ENCODE data around the gene LTBP1. TPM values are rescaled to one million over a fixed set of nuclear protein-coding genes. Genes with fewer than 3 reads are reported as not detected.

The LTBP1 gene
- total RNA-seq, 1 experiment from 2014 or later, result 28.5 TPM

DNA sequence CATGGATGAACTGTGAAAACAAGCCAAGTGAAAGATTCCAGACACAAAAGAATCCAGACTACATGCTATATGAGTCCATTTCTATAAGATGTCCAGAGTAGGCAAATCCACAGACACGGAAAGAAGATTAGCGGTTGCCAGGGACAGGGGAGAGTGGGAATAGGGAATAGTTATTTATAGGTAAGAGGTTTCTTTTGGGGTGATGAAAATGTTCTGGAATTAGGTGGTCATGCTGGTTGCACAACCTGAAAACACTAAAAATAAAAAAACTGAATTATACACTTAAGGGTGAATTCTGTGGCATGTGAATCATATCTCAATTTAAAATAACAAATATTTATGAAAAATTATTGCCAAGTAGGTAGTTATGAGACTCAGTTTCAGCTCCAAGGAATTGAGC is 168.4 kb downstream of the LTBP1 start:
- WGBS (ENCODE audit: extremely low coverage, insufficient read length, low lambda C conversion rate), result no CpG with 5 or more reads among the region's 2 CpGs

More for the DNA sequence above, 168.4 kb downstream of the LTBP1 start:
- Histone ChIP-seq H2AK5ac (ENCODE audit: insufficient read length, low read length) (no peak overlapping the region), H3K79me1 (ENCODE audit: insufficient read depth, low read depth, low read length, poor library complexity, severe bottlenecking) (no peaks in the 10 kb centered on the region), H2BK12ac (ENCODE audit: insufficient read length, low read depth, low read length) (no peak overlapping the region), H2BK20ac (ENCODE audit: low read depth, low read length, poor library complexity, severe bottlenecking) (no peak overlapping the region), H4K5ac (ENCODE audit: insufficient read length, low read depth, low read length) (no peak overlapping the region), H3K56ac (ENCODE audit: insufficient read length, low read depth, low read length) (no peak overlapping the region), H3K18ac (ENCODE audit: insufficient read length, low read depth, low read length) (no peak overlapping the region), H3K79me2 (ENCODE audit: insufficient read depth, low read length) (no peaks in the 10 kb centered on the region), H3K23me2 (ENCODE audit: insufficient read length, low read depth, low read length, poor library complexity, severe bottlenecking) (no peaks in the 10 kb centered on the region), H2BK5ac (ENCODE audit: insufficient read length, low read length) (no peak overlapping the region), H2BK120ac (ENCODE audit: low read depth, low read length, poor library complexity, severe bottlenecking) (no peak overlapping the region), H2BK15ac (ENCODE audit: low read depth, low read length) (no peak overlapping the region), H3K4me1 (ENCODE audit: insufficient read depth, low read length) (no peaks in the 10 kb centered on the region), H3K23ac (ENCODE audit: insufficient read length, low read depth, low read length) (no peak overlapping the region), H3K27ac (ENCODE audit: insufficient read length, low read depth, low read length) (no peak overlapping the region), H4K91ac (ENCODE audit: insufficient read length, low read depth, low read length) (no peak overlapping the region), H2AFZ (ENCODE audit: low read length) (no peak overlapping the region), H4K8ac (replicated peaks; ENCODE audit: insufficient read length, low read depth, low read length) (no peak overlapping the region), H3K4ac (ENCODE audit: low read depth, low read length) (no peak overlapping the region), H3K9me3 (ENCODE audit: control insufficient read depth, low read depth, low read length) (no peaks in the 10 kb centered on the region), H3K27me3 (ENCODE audit: insufficient read depth, low read length) (no peaks in the 10 kb centered on the region), H3K9ac (ENCODE audit: extremely low read depth, insufficient read length, low read length) (no peak overlapping the region), H4K20me1 (ENCODE audit: control insufficient read depth, insufficient read depth, insufficient read length) (no peaks in the 10 kb centered on the region), H3K4me2 (ENCODE audit: insufficient read depth, insufficient read length, low read length) (no peak overlapping the region), H3K14ac (ENCODE audit: insufficient read depth, low read length) (no peak overlapping the region), H3T11ph (ENCODE audit: low read length) (no peak overlapping the region)
- Mint-ChIP-seq H3K4me1 (peaks cover 3 to 12% of the 10 kb centered on the region in 2 experiments; a peak in 3 of 4 replicates), H3K9me3 (no peaks in the 10 kb centered on the region), H3K27me3 (ENCODE audit: low read depth) (no peaks in the 10 kb centered on the region), H3K27ac (no peak overlapping the region), H3K36me3 (ENCODE audit: insufficient read depth in 1 of 3, low read depth in 3 of 3) (no peaks in the 10 kb centered on the region; a peak in 3 of 7 replicates), H3K4me3 (no peak overlapping the region)
- TF ChIP-seq, protein P1, sequence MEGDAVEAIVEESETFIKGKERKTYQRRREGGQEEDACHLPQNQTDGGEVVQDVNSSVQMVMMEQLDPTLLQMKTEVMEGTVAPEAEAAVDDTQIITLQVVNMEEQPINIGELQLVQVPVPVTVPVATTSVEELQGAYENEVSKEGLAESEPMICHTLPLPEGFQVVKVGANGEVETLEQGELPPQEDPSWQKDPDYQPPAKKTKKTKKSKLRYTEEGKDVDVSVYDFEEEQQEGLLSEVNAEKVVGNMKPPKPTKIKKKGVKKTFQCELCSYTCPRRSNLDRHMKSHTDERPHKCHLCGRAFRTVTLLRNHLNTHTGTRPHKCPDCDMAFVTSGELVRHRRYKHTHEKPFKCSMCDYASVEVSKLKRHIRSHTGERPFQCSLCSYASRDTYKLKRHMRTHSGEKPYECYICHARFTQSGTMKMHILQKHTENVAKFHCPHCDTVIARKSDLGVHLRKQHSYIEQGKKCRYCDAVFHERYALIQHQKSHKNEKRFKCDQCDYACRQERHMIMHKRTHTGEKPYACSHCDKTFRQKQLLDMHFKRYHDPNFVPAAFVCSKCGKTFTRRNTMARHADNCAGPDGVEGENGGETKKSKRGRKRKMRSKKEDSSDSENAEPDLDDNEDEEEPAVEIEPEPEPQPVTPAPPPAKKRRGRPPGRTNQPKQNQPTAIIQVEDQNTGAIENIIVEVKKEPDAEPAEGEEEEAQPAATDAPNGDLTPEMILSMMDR (conservative IDR thresholded peaks at IDR 0.05), result no peak
- DNase-seq, result no peak
